Activated T-cell treated with anti-CD3 and anti-CD28 coated beads for 1 hour (primary cell): ENCODE results near the gene TP53TG5.

Source experiments
- DNase-seq: peaks from one replicate; pipeline ENCODE4 v3.0.0-alpha.2; 2020; ENCODE audit warnings: low read depth

TP53TG5 gene

DNA sequence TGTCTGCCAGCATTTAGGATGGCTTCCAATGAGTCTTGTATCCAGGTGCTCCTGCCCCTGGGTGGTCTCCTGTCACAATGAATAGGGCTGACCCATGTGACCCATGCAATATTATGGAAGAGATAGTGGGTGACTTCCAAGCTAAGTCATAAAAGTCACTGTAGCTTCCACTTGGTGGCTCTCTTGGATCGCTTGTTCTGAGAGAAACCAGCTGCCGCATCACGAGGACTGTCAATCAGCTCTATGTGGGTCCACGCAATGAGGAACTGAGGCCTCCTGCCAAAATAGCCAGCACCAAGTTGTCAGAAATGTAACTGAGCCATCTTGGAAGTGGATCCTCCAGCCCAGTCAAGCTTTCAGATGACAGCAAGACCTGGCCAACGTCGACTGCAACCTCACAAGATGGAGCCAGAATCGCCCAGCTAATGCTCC, 55.2 kb downstream of the TP53TG5 start:
- no peak for DNase-seq
